ENCODE data around the gene NFATC3. TPM values are rescaled to one million over a fixed set of nuclear protein-coding genes. Genes with fewer than 3 reads are reported as not detected.

Gene NFATC3
- total and polyA plus RNA-seq, 2 experiments from 2014 or later: 13.1 to 35.9 TPM

DNA sequence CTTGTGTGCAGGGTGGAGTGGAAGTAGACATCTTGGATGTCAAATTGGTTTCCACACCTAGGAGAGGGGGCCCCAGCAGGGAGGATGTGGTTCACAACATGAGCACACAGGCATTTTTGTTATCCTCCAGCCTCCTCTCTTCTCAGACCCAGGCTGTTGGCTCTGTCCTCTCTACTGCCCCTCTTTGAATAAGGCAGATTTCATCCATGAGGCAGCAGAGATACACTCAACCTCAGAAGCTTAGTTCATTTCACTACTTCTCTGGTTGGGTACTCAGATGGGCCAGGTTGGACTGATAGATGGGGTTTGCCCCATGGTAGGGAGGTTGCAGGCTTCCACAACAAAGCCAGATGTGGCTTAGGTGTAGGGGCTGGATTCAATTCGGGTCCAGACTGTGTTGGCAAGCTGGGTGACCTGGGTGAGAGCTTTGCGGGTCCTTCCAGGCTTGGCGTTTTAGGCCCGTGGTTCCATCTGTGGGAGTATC is 22.2 kb upstream of the NFATC3 start:
- H3K36me3 ChIP-seq (replicated peaks; ENCODE audit: insufficient read depth, low read depth): no peaks in the 10 kb centered on the region
- no peak overlapping the region for H3K4me2 ChIP-seq
- H3K4me1 ChIP-seq (ENCODE audit: insufficient read depth): peaks cover 4% of the 10 kb centered on the region
- no peak overlapping the region for H3K4me3 ChIP-seq
- no peak overlapping the region for H3K27ac ChIP-seq
- no peaks in the 10 kb centered on the region for H3K9me2 ChIP-seq (replicated peaks; ENCODE audit: insufficient read depth)
- H3K27me3 ChIP-seq: no peaks in the 10 kb centered on the region
- no peak overlapping the region for H2AFZ ChIP-seq
- no peaks in the 10 kb centered on the region for H3K79me2 ChIP-seq
- TF ChIP-seq EZH2phosphoT487 (IDR thresholded peaks at IDR 0.05; ENCODE audit: low read depth, severe bottlenecking, unreplicated experiment) (no peak), EZH2 (IDR thresholded peaks at IDR 0.05; ENCODE audit: borderline replicate concordance) (no peak)
- TF ChIP-seq, protein P1, sequence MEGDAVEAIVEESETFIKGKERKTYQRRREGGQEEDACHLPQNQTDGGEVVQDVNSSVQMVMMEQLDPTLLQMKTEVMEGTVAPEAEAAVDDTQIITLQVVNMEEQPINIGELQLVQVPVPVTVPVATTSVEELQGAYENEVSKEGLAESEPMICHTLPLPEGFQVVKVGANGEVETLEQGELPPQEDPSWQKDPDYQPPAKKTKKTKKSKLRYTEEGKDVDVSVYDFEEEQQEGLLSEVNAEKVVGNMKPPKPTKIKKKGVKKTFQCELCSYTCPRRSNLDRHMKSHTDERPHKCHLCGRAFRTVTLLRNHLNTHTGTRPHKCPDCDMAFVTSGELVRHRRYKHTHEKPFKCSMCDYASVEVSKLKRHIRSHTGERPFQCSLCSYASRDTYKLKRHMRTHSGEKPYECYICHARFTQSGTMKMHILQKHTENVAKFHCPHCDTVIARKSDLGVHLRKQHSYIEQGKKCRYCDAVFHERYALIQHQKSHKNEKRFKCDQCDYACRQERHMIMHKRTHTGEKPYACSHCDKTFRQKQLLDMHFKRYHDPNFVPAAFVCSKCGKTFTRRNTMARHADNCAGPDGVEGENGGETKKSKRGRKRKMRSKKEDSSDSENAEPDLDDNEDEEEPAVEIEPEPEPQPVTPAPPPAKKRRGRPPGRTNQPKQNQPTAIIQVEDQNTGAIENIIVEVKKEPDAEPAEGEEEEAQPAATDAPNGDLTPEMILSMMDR (IDR thresholded peaks at IDR 0.05; ENCODE audit: poor library complexity): no peak
- 96% methylated on average over 4 of the region's 4 CpGs for WGBS (ENCODE audit: low lambda C conversion rate, missing lambda C conversion rate)
- DNase-seq (ENCODE audit: low spot score): no peak
- H3K9me3 ChIP-seq (ENCODE audit: low read depth): no peaks in the 10 kb centered on the region
- H4K20me1 ChIP-seq (ENCODE audit: insufficient read depth, poor library complexity, severe bottlenecking): no peaks in the 10 kb centered on the region

DNA sequence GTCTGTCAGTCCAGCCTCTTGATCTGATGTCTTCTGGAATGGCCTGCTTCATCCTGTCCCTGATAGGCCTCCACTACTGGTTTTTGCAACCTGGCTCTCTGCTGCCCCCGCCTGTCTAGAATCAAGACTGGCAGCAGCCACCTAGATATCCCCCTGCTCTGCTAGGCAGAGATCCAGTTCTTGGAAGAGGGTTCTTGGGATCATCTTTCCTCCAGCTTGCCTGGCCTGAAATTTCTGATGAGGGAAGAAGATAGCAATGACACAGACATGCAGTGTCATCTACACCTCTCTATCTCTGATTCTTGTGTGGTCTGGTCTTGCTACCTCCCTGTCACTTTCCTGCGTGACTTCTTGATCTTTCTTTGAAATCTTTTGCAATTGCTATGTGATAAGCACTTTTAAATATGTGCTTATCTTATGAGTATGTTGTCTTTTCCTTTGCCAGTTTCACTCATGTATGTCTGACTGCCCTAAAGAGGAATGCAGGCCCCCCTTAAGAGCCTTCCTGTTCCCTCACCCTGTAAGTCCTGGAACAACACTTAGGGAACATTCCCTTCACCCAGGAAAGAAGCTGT is 20.3 kb upstream of the NFATC3 start:
- Histone ChIP-seq H3K4me3 (no peak overlapping the region), H2AFZ (no peak overlapping the region), H3K36me3 (replicated peaks; ENCODE audit: insufficient read depth, low read depth) (no peaks in the 10 kb centered on the region), H4K20me1 (ENCODE audit: insufficient read depth, poor library complexity, severe bottlenecking) (no peaks in the 10 kb centered on the region), H3K27ac (peak overlapping the region; percentile 83), H3K9me3 (ENCODE audit: low read depth) (no peaks in the 10 kb centered on the region), H3K4me1 (ENCODE audit: insufficient read depth) (peaks cover 4% of the 10 kb centered on the region), H3K79me2 (no peaks in the 10 kb centered on the region), H3K4me2 (no peak overlapping the region), H3K27me3 (no peaks in the 10 kb centered on the region), H3K9me2 (replicated peaks; ENCODE audit: insufficient read depth) (no peaks in the 10 kb centered on the region)
- DNase-seq (ENCODE audit: low spot score): peak; percentile 86
- TF ChIP-seq EZH2phosphoT487 (IDR thresholded peaks at IDR 0.05; ENCODE audit: low read depth, severe bottlenecking, unreplicated experiment): no peak
- TF ChIP-seq, protein P1 (IDR thresholded peaks at IDR 0.05; ENCODE audit: poor library complexity): peak; percentile 64
- 31% methylated on average over 2 of the region's 2 CpGs for WGBS (ENCODE audit: low lambda C conversion rate, missing lambda C conversion rate)

DNA sequence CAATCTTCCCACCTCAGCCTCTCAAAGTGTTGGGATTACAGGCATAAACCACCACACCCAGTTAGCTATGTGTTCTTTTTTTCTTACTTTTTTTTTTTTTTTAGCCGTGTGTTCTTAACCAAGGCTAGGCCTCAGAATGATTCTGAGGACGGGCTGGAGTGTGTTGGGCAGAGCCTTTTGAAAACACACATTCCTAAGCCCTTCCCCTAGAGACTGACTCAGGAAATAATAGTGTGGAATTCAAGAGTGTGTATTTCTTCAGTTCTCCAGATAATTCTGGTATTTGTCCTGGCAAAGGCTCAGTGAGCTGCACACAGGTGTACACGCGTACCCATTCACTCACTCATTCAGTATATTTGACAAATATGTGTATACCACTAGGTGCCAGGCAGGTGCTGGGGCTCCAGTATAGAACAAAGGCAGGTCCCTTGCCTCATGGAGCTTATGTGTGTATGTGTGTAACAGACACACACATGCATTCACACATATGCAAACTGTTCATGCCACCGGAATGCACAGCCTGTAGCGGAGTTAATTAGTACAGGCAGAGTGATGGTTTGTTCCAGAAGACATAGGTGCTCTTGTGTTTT is 19.4 kb upstream of the NFATC3 start:
- Histone ChIP-seq H3K36me3 (replicated peaks; ENCODE audit: insufficient read depth, low read depth) (no peaks in the 10 kb centered on the region), H3K4me2 (no peak overlapping the region), H4K20me1 (ENCODE audit: insufficient read depth, poor library complexity, severe bottlenecking) (no peaks in the 10 kb centered on the region), H3K9me2 (replicated peaks; ENCODE audit: insufficient read depth) (no peaks in the 10 kb centered on the region), H3K9me3 (ENCODE audit: low read depth) (no peaks in the 10 kb centered on the region), H3K4me3 (no peak overlapping the region), H3K27ac (peak overlapping the region; percentile 83), H3K4me1 (ENCODE audit: insufficient read depth) (peaks cover 4% of the 10 kb centered on the region), H3K79me2 (no peaks in the 10 kb centered on the region), H2AFZ (no peak overlapping the region), H3K27me3 (no peaks in the 10 kb centered on the region)
- TF ChIP-seq EZH2phosphoT487 (IDR thresholded peaks at IDR 0.05; ENCODE audit: low read depth, severe bottlenecking, unreplicated experiment) (no peak), EZH2 (IDR thresholded peaks at IDR 0.05; ENCODE audit: borderline replicate concordance) (no peak)
- TF ChIP-seq, protein P1 (IDR thresholded peaks at IDR 0.05; ENCODE audit: poor library complexity): no peak
- peak; percentile 49 for DNase-seq (ENCODE audit: low spot score)
- 60% methylated on average over 6 of the region's 6 CpGs for WGBS (ENCODE audit: low lambda C conversion rate, missing lambda C conversion rate)
